ENCODE measurements around the gene ERAP2. TPM values are rescaled to one million over a fixed set of nuclear protein-coding genes. Genes with fewer than 3 reads are reported as not detected.

Gene ERAP2
- total RNA-seq, 1 experiment from 2014 or later: 4.5 TPM

- no peaks in the 10 kb centered on the region for H3K36me3 ChIP-seq (ENCODE audit: control insufficient read depth, insufficient read depth, low read length)
- Mint-ChIP-seq H3K9me3 (ENCODE audit: unreplicated experiment) (no peaks in the 10 kb centered on the region), H3K36me3 (ENCODE audit: insufficient read depth, unreplicated experiment) (no peaks in the 10 kb centered on the region), H3K27ac (ENCODE audit: unreplicated experiment) (no peak overlapping the region), H3K27me3 (ENCODE audit: insufficient read depth, unreplicated experiment) (no peaks in the 10 kb centered on the region), H3K4me1 (ENCODE audit: low read depth, unreplicated experiment) (peaks cover 8% of the 10 kb centered on the region), H3K4me3 (ENCODE audit: unreplicated experiment) (no peak overlapping the region)
- no peaks in the 10 kb centered on the region for H3K27me3 ChIP-seq (replicated peaks; ENCODE audit: control insufficient read depth, insufficient read depth, low read length)
- no TSS peak for BruUV-seq (replicated peaks)
- no peaks in the 10 kb centered on the region for H3K9me3 ChIP-seq
- intact Hi-C loops (cut with micrococcal nuclease; ENCODE audit: unreplicated experiment): loop anchor here (1.0 to 2.0 kb wide), 5 partner anchors 66 to 293 kb away; partner anchors contain the start of gene LIX1
- H3K4me1 ChIP-seq: peaks cover 4% of the 10 kb centered on the region; the same call in 1 of the 2 replicates
- no peak overlapping the region for H3K4me3 ChIP-seq (ENCODE audit: low read depth, low read length)
- no peak for DNase-seq
- ChIA-PET CTCF (interaction anchor here (0.6 to 1.6 kb wide), 23 partner anchors 8 to 292 kb away, joined by 3 to 39 read pairs (median 4); partner anchors contain the start of genes ERAP1, LIX1 and LNPEP), POLR2A (interaction anchor here (1.1 kb wide), 1 partner anchor 117 kb away, joined by 7 read pairs; no protein-coding TSS in a partner anchor)
- TF ChIP-seq CTCF (IDR thresholded peaks at IDR 0.05; ENCODE audit: insufficient read depth in 1 of 2, low read depth in 1 of 2, low read length in 1 of 2, severe bottlenecking in 1 of 2, unreplicated experiment in 1 of 2): no peak
These were observed 7.0 kb upstream of the ERAP2 start for GRCh38 chr5:96869372-96869641.

GRCh38 chr5:96870094-96871026 is 5.9 kb upstream of the ERAP2 start:
- POLR2A ChIA-PET: no interaction called here
- no peaks in the 10 kb centered on the region for H3K36me3 Mint-ChIP-seq (ENCODE audit: insufficient read depth, unreplicated experiment)
- intact Hi-C loops (cut with micrococcal nuclease; ENCODE audit: unreplicated experiment): no loop called here

GRCh38 chr5:96871027-96871399 is 5.3 kb upstream of the ERAP2 start:
- no peak overlapping the region for H3K27ac Mint-ChIP-seq (ENCODE audit: unreplicated experiment)
- CTCF ChIA-PET: no interaction called here
- H3K36me3 ChIP-seq (ENCODE audit: control insufficient read depth, insufficient read depth, low read length): no peaks in the 10 kb centered on the region
- no peaks in the 10 kb centered on the region for H3K27me3 ChIP-seq (replicated peaks; ENCODE audit: control insufficient read depth, insufficient read depth, low read length)
- no peaks in the 10 kb centered on the region for H3K27me3 Mint-ChIP-seq (ENCODE audit: insufficient read depth, unreplicated experiment)
- intact Hi-C loops (cut with micrococcal nuclease; ENCODE audit: unreplicated experiment): no loop called here
- peaks cover 4% of the 10 kb centered on the region; the same call in 1 of the 2 replicates for H3K4me1 ChIP-seq
- POLR2A ChIA-PET: no interaction called here
- no peak overlapping the region for H3K4me3 ChIP-seq (ENCODE audit: low read depth, low read length)
- peaks cover 19% of the 10 kb centered on the region for H3K4me1 Mint-ChIP-seq (ENCODE audit: low read depth, unreplicated experiment)
- no peak for TF ChIP-seq CTCF (IDR thresholded peaks at IDR 0.05; ENCODE audit: insufficient read depth in 1 of 2, low read depth in 1 of 2, low read length in 1 of 2, severe bottlenecking in 1 of 2, unreplicated experiment in 1 of 2)
- H3K9me3 Mint-ChIP-seq (ENCODE audit: unreplicated experiment): no peaks in the 10 kb centered on the region
- no peak overlapping the region for H3K4me3 Mint-ChIP-seq (ENCODE audit: unreplicated experiment)
- no peaks in the 10 kb centered on the region for H3K9me3 ChIP-seq
- no peak for DNase-seq
- no TSS peak for BruUV-seq (replicated peaks)
- no peaks in the 10 kb centered on the region for H3K36me3 Mint-ChIP-seq (ENCODE audit: insufficient read depth, unreplicated experiment)

More at GRCh38 chr5:96870094-96871026, 5.9 kb upstream of the ERAP2 start:
- Mint-ChIP-seq H3K9me3 (ENCODE audit: unreplicated experiment) (no peaks in the 10 kb centered on the region), H3K4me1 (ENCODE audit: low read depth, unreplicated experiment) (peaks cover 12% of the 10 kb centered on the region), H3K4me3 (ENCODE audit: unreplicated experiment) (no peak overlapping the region), H3K27me3 (ENCODE audit: insufficient read depth, unreplicated experiment) (no peaks in the 10 kb centered on the region), H3K27ac (ENCODE audit: unreplicated experiment) (no peak overlapping the region)
- Histone ChIP-seq H3K4me3 (ENCODE audit: low read depth, low read length) (no peak overlapping the region), H3K36me3 (ENCODE audit: control insufficient read depth, insufficient read depth, low read length) (no peaks in the 10 kb centered on the region), H3K27me3 (replicated peaks; ENCODE audit: control insufficient read depth, insufficient read depth, low read length) (no peaks in the 10 kb centered on the region), H3K9me3 (no peaks in the 10 kb centered on the region), H3K4me1 (no peaks in the 10 kb centered on the region)
- CTCF ChIA-PET: no interaction called here
- BruUV-seq (replicated peaks): no TSS peak
- no peak for TF ChIP-seq CTCF (IDR thresholded peaks at IDR 0.05; ENCODE audit: insufficient read depth in 1 of 2, low read depth in 1 of 2, low read length in 1 of 2, severe bottlenecking in 1 of 2, unreplicated experiment in 1 of 2)
- no peak for DNase-seq
